Neuron (in vitro differentiated cells): ENCODE results near the gene KANK3.
A peak's percentile ranks its signal among the peaks of the same experiment; 100 is the strongest.
"Not testable (repeated sequence)": the region's sequence is repeated elsewhere in the genome, so short reads cannot be mapped to it uniquely, and the experiment has no call there.

Source experiments
- H2AFZ ChIP-seq: one replicate; pipeline ENCODE4 v1.6.1; 2013; ENCODE audit warnings: low read depth, mild to moderate bottlenecking, inconsistent platforms, low read length, moderate library complexity
- H3K27me3 ChIP-seq: one replicate; pipeline ENCODE4 v1.6.1; 2013; ENCODE audit warnings: low read length; ENCODE audit not compliant: insufficient read depth
- H3K36me3 ChIP-seq: one replicate; pipeline ENCODE4 v1.6.1; 2013; ENCODE audit warnings: low read length; ENCODE audit not compliant: insufficient read depth
- H3K4me1 ChIP-seq: one replicate; pipeline ENCODE4 v1.6.1; 2013; ENCODE audit warnings: low read length; ENCODE audit not compliant: insufficient read depth
- H3K4me3 ChIP-seq: 2 replicates; pipeline ENCODE4 v1.5.1; 2013; ENCODE audit warnings: mild to moderate bottlenecking, low read length, moderate library complexity
- H3K9me3 ChIP-seq: one replicate; pipeline ENCODE4 v1.6.1; 2013; ENCODE audit warnings: low read length

The KANK3 gene

GRCh38 chr19:8361921-8362793 lies 19.1 kb upstream of the KANK3 start:
- Histone ChIP-seq H3K4me3 (no peak overlapping the region), H3K27me3 (peaks cover 10% of the 10 kb centered on the region)

GRCh38 chr19:8360196-8360595 lies 17.1 kb upstream of the KANK3 start:
- Histone ChIP-seq H3K36me3 (no peaks in the 10 kb centered on the region), H3K4me3 (no peak overlapping the region), H3K4me1 (peaks cover 10% of the 10 kb centered on the region), H3K9me3 (no peaks in the 10 kb centered on the region), H3K27me3 (peaks cover 8% of the 10 kb centered on the region), H2AFZ (no peak overlapping the region)

More at GRCh38 chr19:8361921-8362793, 19.1 kb upstream of the KANK3 start:
- peaks cover 10% of the 10 kb centered on the region for H3K4me1 ChIP-seq
- H3K9me3 ChIP-seq, result no peaks in the 10 kb centered on the region
- no peaks in the 10 kb centered on the region for H3K36me3 ChIP-seq
- no peak overlapping the region for H2AFZ ChIP-seq

GRCh38 chr19:8358948-8359347 lies 15.9 kb upstream of the KANK3 start:
- Histone ChIP-seq H3K36me3 (no peaks in the 10 kb centered on the region), H3K4me1 (peaks cover 4% of the 10 kb centered on the region), H3K9me3 (no peaks in the 10 kb centered on the region), H2AFZ (no peak overlapping the region), H3K4me3 (no peak overlapping the region), H3K27me3 (peaks cover 2% of the 10 kb centered on the region)

GRCh38 chr19:8357007-8357521 lies 14.0 kb upstream of the KANK3 start:
- H3K9me3 ChIP-seq, result no peaks in the 10 kb centered on the region
- peaks cover 5% of the 10 kb centered on the region for H3K4me1 ChIP-seq
- no peak overlapping the region for H2AFZ ChIP-seq

GRCh38 chr19:8355631-8356402 lies 12.8 kb upstream of the KANK3 start:
- Histone ChIP-seq H3K4me1 (peaks cover 6% of the 10 kb centered on the region), H3K9me3 (no peaks in the 10 kb centered on the region), H3K27me3 (no peaks in the 10 kb centered on the region), H2AFZ (no peak overlapping the region), H3K4me3 (no peak overlapping the region), H3K36me3 (no peaks in the 10 kb centered on the region)

More at GRCh38 chr19:8357007-8357521, 14.0 kb upstream of the KANK3 start:
- Histone ChIP-seq H3K27me3 (no peaks in the 10 kb centered on the region), H3K36me3 (no peaks in the 10 kb centered on the region), H3K4me3 (no peak overlapping the region)

- H3K4me1 ChIP-seq, H3K4me3 ChIP-seq, H3K27me3 ChIP-seq, H2AFZ ChIP-seq, H3K36me3 ChIP-seq, H3K9me3 ChIP-seq: not testable (repeated sequence)
Observed at GRCh38 chr19:8352845-8353244, 9.8 kb upstream of the KANK3 start.

GRCh38 chr19:8352134-8352827 lies 9.2 kb upstream of the KANK3 start:
- Histone ChIP-seq H3K4me1 (peaks cover 6% of the 10 kb centered on the region), H3K9me3 (no peaks in the 10 kb centered on the region), H2AFZ (peak overlapping the region; percentile 62), H3K27me3 (no peaks in the 10 kb centered on the region), H3K4me3 (peak overlapping the region; percentile 24), H3K36me3 (no peaks in the 10 kb centered on the region)

- H3K36me3 ChIP-seq, H3K27me3 ChIP-seq, H3K4me3 ChIP-seq, H2AFZ ChIP-seq, H3K9me3 ChIP-seq, H3K4me1 ChIP-seq: not testable (repeated sequence)
Observed at GRCh38 chr19:8349629-8350372, 6.7 kb upstream of the KANK3 start.

- Histone ChIP-seq H3K36me3 (no peaks in the 10 kb centered on the region), H3K9me3 (no peaks in the 10 kb centered on the region), H3K4me3 (no peak overlapping the region), H3K27me3 (peaks cover 24% of the 10 kb centered on the region), H3K4me1 (no peaks in the 10 kb centered on the region), H2AFZ (no peak overlapping the region)
Observed at GRCh38 chr19:8343483-8343844, 402 bp upstream of the KANK3 start.

GRCh38 chr19:8342316-8342683 lies 762 bp downstream of the KANK3 start:
- no peak overlapping the region for H3K4me3 ChIP-seq
- no peak overlapping the region for H2AFZ ChIP-seq
- peaks cover 27% of the 10 kb centered on the region for H3K27me3 ChIP-seq
- H3K4me1 ChIP-seq, result no peaks in the 10 kb centered on the region
- H3K36me3 ChIP-seq, result no peaks in the 10 kb centered on the region
- no peaks in the 10 kb centered on the region for H3K9me3 ChIP-seq

GRCh38 chr19:8341504-8341903 lies 1.6 kb downstream of the KANK3 start:
- not testable (repeated sequence) for H3K9me3 ChIP-seq, H3K4me3 ChIP-seq, H3K4me1 ChIP-seq, H2AFZ ChIP-seq, H3K36me3 ChIP-seq
- H3K27me3 ChIP-seq, result peaks cover 31% of the 10 kb centered on the region

- H3K27me3 ChIP-seq, result peaks cover 38% of the 10 kb centered on the region
- H3K4me3 ChIP-seq, result no peak overlapping the region
- no peaks in the 10 kb centered on the region for H3K4me1 ChIP-seq
- H3K36me3 ChIP-seq, result no peaks in the 10 kb centered on the region
- H3K9me3 ChIP-seq, result no peaks in the 10 kb centered on the region
- H2AFZ ChIP-seq, result no peak overlapping the region
Observed at GRCh38 chr19:8340341-8341096, 2.5 kb downstream of the KANK3 start.
